Measurements from ENCODE around the gene CHCHD3.
"Not testable (repeated sequence)": the region's sequence is repeated elsewhere in the genome, so short reads cannot be mapped to it uniquely, and the experiment has no call there.

The CHCHD3 gene

DNA sequence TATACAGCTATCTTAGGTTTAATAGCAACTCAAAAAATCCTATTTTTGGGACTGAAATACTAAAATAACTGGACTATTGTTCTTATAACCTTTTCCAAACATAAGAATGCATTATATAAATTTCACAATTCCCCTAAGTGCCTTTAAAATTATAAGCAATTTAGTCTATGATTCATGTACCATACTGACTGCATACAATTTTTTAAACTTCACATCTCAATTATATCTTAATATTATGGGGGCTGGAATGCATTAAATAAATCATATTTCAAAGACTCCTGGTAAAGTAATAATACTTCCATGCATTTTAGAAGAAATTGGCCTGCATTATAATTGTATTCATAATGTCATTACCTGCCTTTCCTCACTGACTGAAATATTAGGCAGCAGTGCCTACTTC, 144.6 kb downstream of the CHCHD3 start:
- FAIRE-seq (no peak), DNase-seq (ENCODE audit: insufficient read length, low spot score) (no peak)
- TF ChIP-seq POLR2AphosphoS5 (IDR thresholded peaks at IDR 0.05; ENCODE audit: low read depth, low read length) (no peak), SPI1 (IDR thresholded peaks at IDR 0.05; ENCODE audit: low read depth, low read length) (no peak), TAF1 (IDR thresholded peaks at IDR 0.05; ENCODE audit: low read depth, low read length) (no peak), POU2F2 (IDR thresholded peaks at IDR 0.05; ENCODE audit: low read depth, low read length) (no peak), POLR2A (IDR thresholded peaks at IDR 0.05; ENCODE audit: low read depth, low read length) (no peak), PAX5 (IDR thresholded peaks at IDR 0.05; ENCODE audit: insufficient read depth, low read length, severe bottlenecking) (no peak)

DNA sequence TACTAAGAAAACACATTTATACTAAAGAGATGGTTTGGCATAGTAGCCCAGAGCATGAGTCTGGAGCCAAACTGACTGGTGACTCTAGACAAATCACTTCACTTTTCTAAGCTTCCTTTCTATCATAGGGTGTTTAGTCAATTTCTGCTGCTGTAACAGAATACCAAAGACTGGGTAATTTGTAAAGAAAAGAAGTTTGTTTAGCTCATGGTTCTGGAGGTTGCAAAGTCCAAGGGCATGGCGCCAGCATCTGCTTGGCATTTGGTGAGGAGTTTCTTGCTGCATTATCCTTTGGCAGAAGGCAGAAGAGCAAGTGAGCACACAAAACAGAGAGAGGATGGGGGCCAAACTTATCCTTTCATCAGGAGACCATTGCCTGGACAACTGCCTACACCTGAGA, 146.3 kb downstream of the CHCHD3 start:
- no peak for FAIRE-seq
- DNase-seq (ENCODE audit: insufficient read length, low spot score) = no peak
- TF ChIP-seq POLR2AphosphoS5 (IDR thresholded peaks at IDR 0.05; ENCODE audit: low read depth, low read length) (no peak), POU2F2 (IDR thresholded peaks at IDR 0.05; ENCODE audit: low read depth, low read length) (no peak), SPI1 (IDR thresholded peaks at IDR 0.05; ENCODE audit: low read depth, low read length) (no peak), POLR2A (IDR thresholded peaks at IDR 0.05; ENCODE audit: low read depth, low read length) (no peak), TAF1 (IDR thresholded peaks at IDR 0.05; ENCODE audit: low read depth, low read length) (no peak), PAX5 (IDR thresholded peaks at IDR 0.05; ENCODE audit: insufficient read depth, low read length, severe bottlenecking) (no peak)

DNA sequence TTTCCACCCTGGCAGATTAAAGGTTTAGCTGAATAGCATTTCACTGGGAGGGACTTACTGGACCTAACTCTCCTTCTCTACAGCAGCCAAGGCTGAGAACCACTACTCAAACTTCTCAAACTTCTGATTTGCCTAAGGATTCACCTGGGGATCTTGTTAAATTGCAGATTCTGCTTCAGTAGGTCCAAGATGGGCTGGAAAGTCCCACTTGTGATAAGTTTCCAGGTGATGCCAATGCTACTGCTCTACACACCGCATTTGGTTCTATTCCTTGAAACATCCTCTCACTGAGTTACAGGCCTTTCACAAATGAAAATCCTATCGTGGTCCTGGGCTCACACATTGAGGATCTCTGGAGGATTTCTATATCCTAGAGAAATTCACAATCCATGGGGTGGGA, 147.9 kb downstream of the CHCHD3 start:
- FAIRE-seq (no peak), DNase-seq (ENCODE audit: insufficient read length, low spot score) (no peak)
- TF ChIP-seq POLR2A (IDR thresholded peaks at IDR 0.05; ENCODE audit: low read depth, low read length) (no peak), PAX5 (IDR thresholded peaks at IDR 0.05; ENCODE audit: insufficient read depth, low read length, severe bottlenecking) (no peak), POU2F2 (IDR thresholded peaks at IDR 0.05; ENCODE audit: low read depth, low read length) (no peak), POLR2AphosphoS5 (IDR thresholded peaks at IDR 0.05; ENCODE audit: low read depth, low read length) (no peak), TAF1 (IDR thresholded peaks at IDR 0.05; ENCODE audit: low read depth, low read length) (no peak), SPI1 (IDR thresholded peaks at IDR 0.05; ENCODE audit: low read depth, low read length) (no peak)

DNA sequence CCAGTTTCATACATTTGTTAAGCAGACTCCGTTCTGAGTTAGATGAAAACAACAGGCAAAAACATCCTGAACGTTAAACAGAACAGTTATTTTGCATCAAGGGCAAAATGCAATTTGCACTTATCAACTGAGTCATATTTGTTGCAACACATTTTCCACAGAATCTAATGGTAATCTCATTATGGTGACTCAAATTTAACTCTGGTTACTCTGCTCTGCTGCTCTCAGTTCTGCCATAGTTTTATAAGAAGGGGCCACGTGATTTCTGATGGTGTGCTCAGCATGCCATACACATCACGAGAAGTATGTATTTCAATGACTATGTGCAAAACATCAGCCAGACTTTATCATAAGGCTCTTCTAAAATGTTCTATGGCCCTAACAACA, 148.8 kb downstream of the CHCHD3 start:
- no peak for DNase-seq (ENCODE audit: insufficient read length, low spot score)
- no peak for TF ChIP-seq PAX5 (IDR thresholded peaks at IDR 0.05; ENCODE audit: insufficient read depth, low read length, severe bottlenecking)
- no peak for TF ChIP-seq POU2F2 (IDR thresholded peaks at IDR 0.05; ENCODE audit: low read depth, low read length)
- TF ChIP-seq POLR2A (IDR thresholded peaks at IDR 0.05; ENCODE audit: low read depth, low read length) = no peak
- no peak for TF ChIP-seq POLR2AphosphoS5 (IDR thresholded peaks at IDR 0.05; ENCODE audit: low read depth, low read length)
- TF ChIP-seq SPI1 (IDR thresholded peaks at IDR 0.05; ENCODE audit: low read depth, low read length) = no peak
- TF ChIP-seq TAF1 (IDR thresholded peaks at IDR 0.05; ENCODE audit: low read depth, low read length) = no peak
- FAIRE-seq = peak; percentile 9

DNA sequence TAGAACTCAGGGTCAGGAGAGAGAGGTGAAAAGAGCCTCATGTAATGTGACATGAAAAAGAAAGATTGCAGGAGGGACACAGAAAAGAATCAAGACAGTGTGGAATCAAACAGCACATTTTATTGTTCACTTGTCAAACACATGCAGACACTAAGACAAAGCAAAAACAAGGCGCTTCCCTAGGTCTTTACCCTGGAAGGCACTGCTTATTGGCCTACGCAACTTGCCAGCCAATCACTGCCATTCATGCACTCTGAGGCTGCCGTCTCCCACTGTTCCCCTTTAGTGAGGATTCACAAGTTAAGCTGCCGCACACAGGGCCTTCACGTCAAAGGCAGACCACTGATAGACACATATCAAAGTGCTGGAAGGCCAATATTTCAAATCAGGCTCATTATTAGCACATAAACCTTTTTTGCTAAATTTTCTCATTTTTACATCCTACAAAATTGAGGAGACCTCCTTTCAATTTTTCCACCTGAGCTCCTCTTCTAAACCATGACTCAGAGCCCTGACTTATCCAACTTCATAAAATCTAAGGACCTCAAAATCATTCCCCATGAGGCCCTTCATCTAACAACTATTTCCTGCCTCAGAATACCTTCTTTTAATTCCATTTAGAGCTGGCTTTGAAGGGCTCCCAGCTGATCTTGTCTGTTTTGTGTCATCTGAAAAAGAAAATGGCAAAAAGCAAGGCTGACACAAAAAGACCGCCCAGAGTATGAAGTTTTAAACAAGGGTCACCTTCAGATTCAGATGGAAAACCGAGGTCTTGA, 149.4 kb downstream of the CHCHD3 start:
- TF ChIP-seq POU2F2 (IDR thresholded peaks at IDR 0.05; ENCODE audit: low read depth, low read length) (no peak), SPI1 (IDR thresholded peaks at IDR 0.05; ENCODE audit: low read depth, low read length) (no peak), TAF1 (IDR thresholded peaks at IDR 0.05; ENCODE audit: low read depth, low read length) (no peak), POLR2A (IDR thresholded peaks at IDR 0.05; ENCODE audit: low read depth, low read length) (no peak), PAX5 (IDR thresholded peaks at IDR 0.05; ENCODE audit: insufficient read depth, low read length, severe bottlenecking) (no peak), POLR2AphosphoS5 (IDR thresholded peaks at IDR 0.05; ENCODE audit: low read depth, low read length) (no peak)
- no peak for DNase-seq (ENCODE audit: insufficient read length, low spot score)
- no peak for FAIRE-seq

DNA sequence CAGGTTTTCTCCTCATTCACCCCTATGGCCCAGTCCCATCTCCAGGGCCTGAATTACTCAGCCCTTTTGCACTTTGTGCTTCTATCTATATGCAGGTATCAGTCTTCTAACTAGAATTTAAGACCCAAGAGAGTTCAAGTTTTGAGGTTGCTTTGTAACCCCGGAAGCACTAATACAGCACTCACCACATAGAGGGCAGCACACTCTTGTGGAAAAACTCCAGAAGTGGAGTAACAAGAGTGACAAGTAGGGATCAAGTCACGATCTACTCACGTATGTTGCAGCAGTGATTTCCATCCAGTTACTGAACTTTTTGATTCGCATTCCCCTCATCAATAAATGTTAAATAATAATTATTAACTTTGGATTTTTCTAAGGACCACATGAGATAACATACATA, 151.0 kb downstream of the CHCHD3 start:
- TF ChIP-seq POU2F2 (IDR thresholded peaks at IDR 0.05; ENCODE audit: low read depth, low read length) (no peak), PAX5 (IDR thresholded peaks at IDR 0.05; ENCODE audit: insufficient read depth, low read length, severe bottlenecking) (no peak), SPI1 (IDR thresholded peaks at IDR 0.05; ENCODE audit: low read depth, low read length) (no peak), POLR2A (IDR thresholded peaks at IDR 0.05; ENCODE audit: low read depth, low read length) (no peak), POLR2AphosphoS5 (IDR thresholded peaks at IDR 0.05; ENCODE audit: low read depth, low read length) (no peak), TAF1 (IDR thresholded peaks at IDR 0.05; ENCODE audit: low read depth, low read length) (no peak)
- DNase-seq (ENCODE audit: insufficient read length, low spot score) (no peak), FAIRE-seq (no peak)

DNA sequence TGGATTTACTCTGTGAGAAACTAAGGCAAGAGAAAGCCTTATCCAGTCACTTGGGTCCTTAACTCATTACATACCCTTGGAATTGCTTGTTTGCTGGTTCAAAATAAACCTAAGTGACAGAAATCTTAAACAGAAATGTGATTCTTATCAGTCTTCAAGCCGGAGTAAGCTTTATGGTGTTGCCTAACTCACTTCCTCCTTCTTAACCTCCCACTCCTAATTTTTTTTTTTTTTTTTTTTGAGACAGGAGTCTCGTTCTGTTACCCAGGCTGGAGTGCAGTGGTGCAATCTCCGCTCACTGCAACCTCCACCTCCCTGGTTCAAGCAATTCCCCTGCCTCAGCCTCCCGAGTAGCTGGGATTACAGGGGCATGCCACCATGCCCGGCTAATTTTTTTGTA, 151.9 kb downstream of the CHCHD3 start:
- FAIRE-seq; DNase-seq (ENCODE audit: insufficient read length, low spot score): not testable (repeated sequence)

DNA sequence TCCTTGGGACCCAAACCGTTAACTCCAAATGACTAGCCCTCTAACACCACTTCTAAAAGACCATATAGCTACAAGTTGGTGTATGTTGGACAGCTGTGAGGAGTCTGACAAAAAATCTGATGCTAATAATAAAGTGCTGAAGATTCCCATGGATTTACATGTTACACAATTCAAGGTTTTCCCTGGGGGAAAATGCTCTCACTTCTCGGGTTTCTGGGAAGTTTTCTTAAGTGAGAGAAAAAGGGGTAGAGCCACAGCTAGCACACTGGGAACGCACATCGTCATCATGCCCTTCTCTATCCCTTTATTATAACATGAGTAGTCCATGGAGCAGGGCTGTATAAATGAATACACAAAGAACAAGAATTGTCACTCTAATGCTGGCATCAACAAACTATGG, 162.1 kb downstream of the CHCHD3 start:
- FAIRE-seq (no peak), DNase-seq (ENCODE audit: insufficient read length, low spot score) (no peak)
- no peak for TF ChIP-seq POLR2AphosphoS5 (IDR thresholded peaks at IDR 0.05; ENCODE audit: low read depth, low read length)

DNA sequence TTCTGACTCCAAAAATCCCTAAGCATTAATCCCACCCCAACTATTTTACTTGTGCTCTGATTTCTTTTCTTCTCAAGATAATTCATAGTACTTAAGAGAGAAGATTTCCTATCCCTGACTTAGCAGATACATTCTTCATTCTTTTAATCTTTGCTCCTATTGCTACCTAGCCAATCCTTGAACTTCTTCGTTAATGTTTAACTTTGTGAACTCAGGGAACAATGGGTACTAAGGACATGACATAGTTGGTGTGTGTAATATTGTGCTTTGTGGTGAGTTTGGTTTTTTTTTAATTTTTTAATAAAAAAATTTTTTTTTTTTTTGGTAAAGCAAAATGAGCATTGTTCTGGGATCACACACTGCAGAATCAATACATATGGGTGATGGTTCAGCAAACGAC, 166.2 kb downstream of the CHCHD3 start:
- FAIRE-seq (no peak), DNase-seq (ENCODE audit: insufficient read length, low spot score) (no peak)
- TF ChIP-seq POU2F2 (IDR thresholded peaks at IDR 0.05; ENCODE audit: low read depth, low read length) (no peak), TAF1 (IDR thresholded peaks at IDR 0.05; ENCODE audit: low read depth, low read length) (no peak), SPI1 (IDR thresholded peaks at IDR 0.05; ENCODE audit: low read depth, low read length) (no peak), PAX5 (IDR thresholded peaks at IDR 0.05; ENCODE audit: insufficient read depth, low read length, severe bottlenecking) (no peak), POLR2AphosphoS5 (IDR thresholded peaks at IDR 0.05; ENCODE audit: low read depth, low read length) (no peak), POLR2A (IDR thresholded peaks at IDR 0.05; ENCODE audit: low read depth, low read length) (no peak)

DNA sequence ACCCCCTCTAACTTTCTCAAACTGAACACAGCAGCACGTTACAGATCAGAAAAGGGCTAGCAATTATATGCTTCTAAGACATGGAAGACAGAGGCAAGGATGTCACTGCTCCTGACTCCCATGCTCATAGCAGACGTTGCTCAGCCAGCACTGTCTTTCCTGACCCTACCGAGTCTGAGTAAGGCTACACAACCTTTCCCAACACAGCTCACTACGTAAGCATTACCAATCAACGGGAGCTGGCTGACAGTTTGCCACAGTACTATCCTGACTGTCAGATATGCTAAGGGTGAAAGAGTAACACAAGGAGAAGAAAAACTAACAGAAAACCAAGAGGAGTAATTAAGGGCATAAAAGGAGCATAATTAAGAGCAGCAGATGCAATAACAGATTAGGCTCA, 171.2 kb downstream of the CHCHD3 start:
- no peak for DNase-seq (ENCODE audit: insufficient read length, low spot score)
- FAIRE-seq = no peak
- TF ChIP-seq POLR2AphosphoS5 (IDR thresholded peaks at IDR 0.05; ENCODE audit: low read depth, low read length) (no peak), POU2F2 (IDR thresholded peaks at IDR 0.05; ENCODE audit: low read depth, low read length) (no peak), SPI1 (IDR thresholded peaks at IDR 0.05; ENCODE audit: low read depth, low read length) (no peak), POLR2A (IDR thresholded peaks at IDR 0.05; ENCODE audit: low read depth, low read length) (no peak), TAF1 (IDR thresholded peaks at IDR 0.05; ENCODE audit: low read depth, low read length) (no peak), PAX5 (IDR thresholded peaks at IDR 0.05; ENCODE audit: insufficient read depth, low read length, severe bottlenecking) (no peak)
